Fibroblast of villous mesenchyme (primary cell): Measurements from ENCODE around the gene ELAC1. TPM values are rescaled to one million over a fixed set of nuclear protein-coding genes. Genes with fewer than 3 reads are reported as not detected.

Experiments used
- DNase-seq: peaks from one replicate; pipeline ENCODE4 v3.0.0-alpha.2; 2010; ENCODE audit warnings: low read depth
- H3K4me3 ChIP-seq: 2 replicates; pipeline ENCODE4 v1.5.1; 2011; ENCODE audit warnings: low read depth, mild to moderate bottlenecking, low read length
- CTCF ChIP-seq: IDR thresholded peaks from 2 replicates; pipeline ENCODE4 v1.5.1; 2012; ENCODE audit warnings: low read depth, mild to moderate bottlenecking, low read length; ENCODE audit not compliant: insufficient read depth
- total RNA-seq: library from RNA; depleted of rRNA; stranded (reverse); fragments of >200 nt; gene quantifications from 2 replicates; pipeline ENCODE4 v1.2.3, GENCODE V29; 2012

The ELAC1 gene
- 7.4 and 8.6 TPM in 2 replicates for total RNA-seq

GRCh38 chr18:50967714-50968661 is at the start of gene ELAC1:
ELAC1 (plus strand) TSS chr18:50968040; CDS start chr18:50974405, 6,365 bp downstream.
- peak within 1 kb of the TSS; percentile 76 for H3K4me3 ChIP-seq
- TF ChIP-seq CTCF = no peak
- peak; percentile 80 for DNase-seq

- TF ChIP-seq CTCF = no peak
- no peak for DNase-seq
- no peak overlapping the region for H3K4me3 ChIP-seq
Measured at GRCh38 chr18:50918153-50918552, 49.7 kb upstream of the ELAC1 start.

GRCh38 chr18:50924372-50924771 is 43.5 kb upstream of the ELAC1 start:
- TF ChIP-seq CTCF = no peak
- no peak overlapping the region for H3K4me3 ChIP-seq
- no peak for DNase-seq

- no peak overlapping the region for H3K4me3 ChIP-seq
- no peak for TF ChIP-seq CTCF
- no peak for DNase-seq
Measured at GRCh38 chr18:50926521-50926920, 41.3 kb upstream of the ELAC1 start.

GRCh38 chr18:50928551-50928950 is 39.3 kb upstream of the ELAC1 start:
- no peak for TF ChIP-seq CTCF
- no peak for DNase-seq
- no peak overlapping the region for H3K4me3 ChIP-seq

- no peak for DNase-seq
- TF ChIP-seq CTCF = no peak
- H3K4me3 ChIP-seq = no peak overlapping the region
Measured at GRCh38 chr18:50933684-50934083, 34.2 kb upstream of the ELAC1 start.
